Stimulated activated CD4-positive, alpha-beta T cell treated with anti-CD3 and anti-CD28 coated beads, TNF-alpha, amount 100 ng/mL, for 4 hours (primary cell): ENCODE results near the gene PDE5A.
"Not testable (repeated sequence)": the region's sequence is repeated elsewhere in the genome, so short reads cannot be mapped to it uniquely, and the experiment has no call there.

Experiments used
- DNase-seq, 3 experiments: peaks; one replicate each; pipeline ENCODE4 v3.0.0-alpha.2; 2020; ENCODE audit warnings: low read depth in 3 of 3

PDE5A gene

GRCh38 chr4:119628281-119629141 is at the start of gene PDE5A:
PDE5A (minus strand) TSS chr4:119628804; CDS start chr4:119628671, 133 bp downstream.
- DNase-seq: peak; percentile 49 to 65 (median 59)

- no peak for DNase-seq
Observed at GRCh38 chr4:119676101-119676500, 47.5 kb upstream of the PDE5A start.

GRCh38 chr4:119675391-119675790 is 46.8 kb upstream of the PDE5A start:
- DNase-seq: no peak

- no peak for DNase-seq
Observed at GRCh38 chr4:119672938-119673337, 44.3 kb upstream of the PDE5A start.

GRCh38 chr4:119672086-119672485 is 43.5 kb upstream of the PDE5A start:
- DNase-seq: no peak

GRCh38 chr4:119671205-119671604 is 42.6 kb upstream of the PDE5A start:
- DNase-seq: no peak

- no peak for DNase-seq
Observed at GRCh38 chr4:119667802-119668201, 39.2 kb upstream of the PDE5A start.

- no peak for DNase-seq
Observed at GRCh38 chr4:119666653-119667091, 38.1 kb upstream of the PDE5A start.

GRCh38 chr4:119665752-119666151 is 37.1 kb upstream of the PDE5A start:
- no peak for DNase-seq

- DNase-seq: no peak
Observed at GRCh38 chr4:119664168-119664907, 35.7 kb upstream of the PDE5A start.

- DNase-seq: no peak
Observed at GRCh38 chr4:119663160-119663788, 34.7 kb upstream of the PDE5A start.

GRCh38 chr4:119662612-119663011 is 34.0 kb upstream of the PDE5A start:
- DNase-seq: not testable (repeated sequence)

- no peak for DNase-seq
Observed at GRCh38 chr4:119661231-119661630, 32.6 kb upstream of the PDE5A start.

- DNase-seq: no peak
Observed at GRCh38 chr4:119659576-119659975, 31.0 kb upstream of the PDE5A start.

- DNase-seq: no peak
Observed at GRCh38 chr4:119657111-119657611, 28.6 kb upstream of the PDE5A start.

- DNase-seq: no peak
Observed at GRCh38 chr4:119656342-119656741, 27.7 kb upstream of the PDE5A start.

GRCh38 chr4:119655111-119655837 is 26.7 kb upstream of the PDE5A start:
- no peak for DNase-seq

GRCh38 chr4:119653990-119654389 is 25.4 kb upstream of the PDE5A start:
- DNase-seq: no peak

GRCh38 chr4:119652998-119653397 is 24.4 kb upstream of the PDE5A start:
- no peak for DNase-seq

GRCh38 chr4:119648398-119648797 is 19.8 kb upstream of the PDE5A start:
- no peak for DNase-seq

GRCh38 chr4:119647558-119647957 is 19.0 kb upstream of the PDE5A start:
- DNase-seq: no peak
